ENCODE measurements around the gene FAM81B.

The FAM81B gene

DNA sequence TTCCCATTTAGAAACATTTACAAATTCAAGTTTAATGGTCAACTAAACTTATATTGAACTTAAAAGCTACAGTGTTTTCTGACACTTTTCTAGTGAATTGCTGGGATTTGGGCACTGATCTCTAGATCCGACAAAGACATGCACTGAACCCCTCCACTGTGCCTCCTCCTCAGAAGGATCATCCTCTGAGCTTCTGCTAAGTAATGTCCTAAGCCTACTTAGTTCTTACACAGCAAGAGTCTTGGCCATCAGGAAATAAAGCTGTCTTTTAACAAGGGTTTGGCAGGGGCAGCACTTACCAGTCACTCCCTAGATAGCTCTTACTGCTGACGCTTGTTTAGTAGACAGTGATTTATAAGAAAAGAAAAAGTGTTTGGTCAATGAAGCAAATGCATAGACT lies 50.5 kb downstream of the FAM81B start:
- peaks cover 8% of the 10 kb centered on the region for H3K4me1 ChIP-seq (ENCODE audit: control insufficient read depth, insufficient read depth, low read length)
- no peak overlapping the region for H3K9ac ChIP-seq (ENCODE audit: low read depth, low read length)
- H3K4me3 ChIP-seq (ENCODE audit: low read length), result no peak overlapping the region
- no peaks in the 10 kb centered on the region for H3K36me3 ChIP-seq (ENCODE audit: insufficient read depth, low read length)
- no peaks in the 10 kb centered on the region for H3K27me3 ChIP-seq (ENCODE audit: control insufficient read depth, insufficient read depth, low read length)
- no peaks in the 10 kb centered on the region for H3K9me3 ChIP-seq (replicated peaks; ENCODE audit: low read length)
- H3K4me2 ChIP-seq (ENCODE audit: low read length), result no peak overlapping the region

DNA sequence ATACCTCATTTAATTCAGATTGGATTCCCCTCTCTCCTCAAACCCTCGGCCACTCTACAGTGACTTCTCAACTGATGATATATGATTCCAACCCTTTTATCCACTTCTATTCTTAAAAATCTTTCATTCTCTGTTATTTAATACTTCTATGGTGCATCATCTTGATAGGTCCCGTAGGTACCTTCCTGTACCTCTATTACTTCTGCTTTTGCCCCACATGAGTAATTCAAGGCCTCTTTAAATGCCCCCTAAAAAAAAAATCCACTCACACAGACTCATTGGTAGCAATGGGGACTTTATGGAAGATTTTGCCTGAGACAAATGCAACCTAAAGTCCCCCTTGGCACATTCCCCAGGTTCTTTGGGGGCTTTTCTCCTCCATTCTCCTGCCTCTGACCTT lies 54.3 kb downstream of the FAM81B start:
- Histone ChIP-seq H3K4me3 (ENCODE audit: low read length) (no peak overlapping the region), H3K4me1 (ENCODE audit: control insufficient read depth, insufficient read depth, low read length) (peaks cover 8% of the 10 kb centered on the region), H3K9me3 (replicated peaks; ENCODE audit: low read length) (no peaks in the 10 kb centered on the region), H3K27me3 (ENCODE audit: control insufficient read depth, insufficient read depth, low read length) (no peaks in the 10 kb centered on the region), H3K4me2 (ENCODE audit: low read length) (no peak overlapping the region), H3K36me3 (ENCODE audit: insufficient read depth, low read length) (no peaks in the 10 kb centered on the region), H3K9ac (ENCODE audit: low read depth, low read length) (no peak overlapping the region)

DNA sequence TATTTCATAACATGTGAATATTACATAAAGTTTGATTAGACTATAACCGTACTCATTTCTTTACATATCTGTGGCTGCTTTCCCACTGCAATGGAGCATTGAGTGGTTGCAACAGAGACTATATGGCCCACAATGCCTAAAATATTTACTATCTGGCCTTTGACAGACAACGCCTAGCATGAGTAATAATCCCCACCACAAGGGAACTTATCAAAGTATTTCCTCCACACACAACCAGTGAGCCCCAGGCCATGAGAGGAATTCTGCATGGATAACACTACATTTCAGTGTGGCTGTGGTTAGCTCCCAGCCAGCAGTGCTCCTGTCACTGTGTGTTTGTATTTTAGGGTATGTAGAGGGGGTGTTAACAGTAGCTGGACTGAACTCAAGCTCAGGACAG lies 54.8 kb downstream of the FAM81B start:
- Histone ChIP-seq H3K36me3 (ENCODE audit: insufficient read depth, low read length) (no peaks in the 10 kb centered on the region), H3K27me3 (ENCODE audit: control insufficient read depth, insufficient read depth, low read length) (no peaks in the 10 kb centered on the region), H3K9me3 (replicated peaks; ENCODE audit: low read length) (no peaks in the 10 kb centered on the region), H3K9ac (ENCODE audit: low read depth, low read length) (no peak overlapping the region), H3K4me1 (ENCODE audit: control insufficient read depth, insufficient read depth, low read length) (peaks cover 8% of the 10 kb centered on the region), H3K4me2 (ENCODE audit: low read length) (no peak overlapping the region), H3K4me3 (ENCODE audit: low read length) (no peak overlapping the region)

DNA sequence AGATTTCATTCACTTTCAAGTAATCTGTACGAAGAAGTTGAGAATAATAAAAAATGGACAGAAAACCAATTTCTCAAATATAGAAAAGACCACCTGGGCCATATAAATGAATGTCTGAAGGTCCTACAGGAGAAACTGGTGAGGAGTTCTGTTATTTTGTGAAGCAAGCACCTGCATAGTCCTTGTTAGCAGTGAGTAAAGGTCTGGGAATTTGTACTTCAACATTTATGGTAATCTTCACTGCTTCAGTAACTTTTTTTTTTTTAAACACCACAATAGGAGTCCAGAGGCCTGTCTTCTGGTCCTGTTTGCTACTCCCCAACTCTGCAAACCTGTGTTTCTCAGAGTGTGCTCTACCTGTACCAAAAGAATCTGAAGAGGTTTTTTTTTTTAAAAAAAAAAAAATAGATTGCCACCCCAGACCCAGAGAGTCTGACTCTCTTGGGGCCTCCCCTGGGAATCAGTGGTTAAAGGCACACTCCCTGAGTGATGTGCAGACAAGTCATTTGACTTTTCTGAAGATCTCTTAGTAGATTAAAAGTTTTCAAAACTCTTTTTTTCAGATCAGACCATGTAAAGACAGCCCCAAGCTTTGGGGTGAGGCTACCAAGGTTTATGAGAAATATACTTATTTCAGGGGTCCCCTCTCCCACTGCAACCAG lies 55.5 kb downstream of the FAM81B start:
- Histone ChIP-seq H3K4me1 (ENCODE audit: control insufficient read depth, insufficient read depth, low read length) (peaks cover 8% of the 10 kb centered on the region), H3K9ac (ENCODE audit: low read depth, low read length) (no peak overlapping the region), H3K27me3 (ENCODE audit: control insufficient read depth, insufficient read depth, low read length) (no peaks in the 10 kb centered on the region), H3K4me2 (ENCODE audit: low read length) (no peak overlapping the region), H3K36me3 (ENCODE audit: insufficient read depth, low read length) (no peaks in the 10 kb centered on the region), H3K9me3 (replicated peaks; ENCODE audit: low read length) (no peaks in the 10 kb centered on the region), H3K4me3 (ENCODE audit: low read length) (no peak overlapping the region)

DNA sequence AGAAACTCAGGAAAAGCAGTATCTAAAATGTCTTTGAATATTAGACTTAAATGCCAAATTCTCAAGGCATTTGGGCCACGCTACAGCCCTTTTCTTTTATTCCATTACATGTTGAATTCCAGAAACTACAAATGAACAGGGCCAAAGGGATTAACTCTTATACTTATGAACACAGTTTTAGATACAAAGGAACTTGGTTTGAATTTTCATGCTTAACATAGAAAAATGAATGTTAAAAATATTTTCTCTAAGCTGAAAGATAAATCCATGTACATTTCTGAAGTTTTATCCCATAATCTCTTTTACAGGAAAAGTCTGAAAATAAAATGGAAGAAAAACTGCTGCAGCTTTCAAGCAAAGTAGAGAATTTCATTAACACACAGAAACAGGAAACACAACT lies 56.8 kb downstream of the FAM81B start:
- H3K9ac ChIP-seq (ENCODE audit: low read depth, low read length), result no peak overlapping the region
- H3K27me3 ChIP-seq (ENCODE audit: control insufficient read depth, insufficient read depth, low read length), result no peaks in the 10 kb centered on the region
- no peak overlapping the region for H3K4me2 ChIP-seq (ENCODE audit: low read length)

DNA sequence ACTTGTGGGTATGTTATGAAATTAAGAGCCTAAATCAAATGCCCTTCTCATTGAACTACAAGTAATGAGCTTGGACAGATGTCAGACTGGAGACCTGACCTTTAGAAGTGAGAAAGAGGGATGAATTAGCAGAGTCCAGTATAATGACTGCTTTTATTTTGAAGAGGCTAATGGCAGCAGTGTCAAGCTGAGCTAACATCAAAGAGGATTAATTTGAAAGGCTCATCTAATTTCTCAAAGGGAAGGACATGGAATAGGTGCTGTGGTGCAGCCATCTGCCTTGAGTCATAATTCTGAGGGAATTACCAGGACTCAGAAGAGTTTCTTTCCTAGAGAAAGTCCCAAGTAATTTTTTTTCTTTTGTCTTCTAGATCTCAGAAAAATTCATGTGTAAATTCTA lies 57.6 kb downstream of the FAM81B start:
- no peak overlapping the region for H3K9ac ChIP-seq (ENCODE audit: low read depth, low read length)
- H3K27me3 ChIP-seq (ENCODE audit: control insufficient read depth, insufficient read depth, low read length), result no peaks in the 10 kb centered on the region
- H3K4me2 ChIP-seq (ENCODE audit: low read length), result no peak overlapping the region
- no peaks in the 10 kb centered on the region for H3K36me3 ChIP-seq (ENCODE audit: insufficient read depth, low read length)
- no peak overlapping the region for H3K4me3 ChIP-seq (ENCODE audit: low read length)
- no peaks in the 10 kb centered on the region for H3K9me3 ChIP-seq (replicated peaks; ENCODE audit: low read length)
- peaks cover 8% of the 10 kb centered on the region for H3K4me1 ChIP-seq (ENCODE audit: control insufficient read depth, insufficient read depth, low read length)

More for the DNA sequence above, 56.8 kb downstream of the FAM81B start:
- H3K36me3 ChIP-seq (ENCODE audit: insufficient read depth, low read length), result no peaks in the 10 kb centered on the region
- no peak overlapping the region for H3K4me3 ChIP-seq (ENCODE audit: low read length)
- no peaks in the 10 kb centered on the region for H3K9me3 ChIP-seq (replicated peaks; ENCODE audit: low read length)
- H3K4me1 ChIP-seq (ENCODE audit: control insufficient read depth, insufficient read depth, low read length), result peaks cover 8% of the 10 kb centered on the region

DNA sequence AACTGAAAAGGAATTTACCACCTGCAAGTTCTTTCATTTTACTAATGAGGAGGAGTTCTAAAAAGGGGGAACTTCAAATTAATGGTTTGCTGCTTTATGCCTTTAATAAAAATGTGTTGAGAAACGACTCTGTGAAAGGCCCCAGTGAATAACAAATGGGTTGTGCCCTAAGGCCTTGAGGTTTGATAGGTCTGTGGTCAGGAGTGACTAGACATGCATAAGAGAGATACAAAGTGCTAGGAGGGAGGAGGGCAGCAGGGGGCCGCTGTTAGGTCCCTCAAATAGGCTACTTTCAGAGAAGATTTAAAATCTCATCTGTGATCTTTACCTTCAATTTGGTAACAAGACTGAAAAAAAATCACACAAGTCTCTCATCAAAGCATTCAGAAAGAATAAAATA lies 58.3 kb downstream of the FAM81B start:
- Histone ChIP-seq H3K9ac (ENCODE audit: low read depth, low read length) (no peak overlapping the region), H3K36me3 (ENCODE audit: insufficient read depth, low read length) (no peaks in the 10 kb centered on the region), H3K4me1 (ENCODE audit: control insufficient read depth, insufficient read depth, low read length) (peaks cover 8% of the 10 kb centered on the region), H3K4me3 (ENCODE audit: low read length) (no peak overlapping the region), H3K4me2 (ENCODE audit: low read length) (no peak overlapping the region), H3K9me3 (replicated peaks; ENCODE audit: low read length) (no peaks in the 10 kb centered on the region), H3K27me3 (ENCODE audit: control insufficient read depth, insufficient read depth, low read length) (no peaks in the 10 kb centered on the region)

DNA sequence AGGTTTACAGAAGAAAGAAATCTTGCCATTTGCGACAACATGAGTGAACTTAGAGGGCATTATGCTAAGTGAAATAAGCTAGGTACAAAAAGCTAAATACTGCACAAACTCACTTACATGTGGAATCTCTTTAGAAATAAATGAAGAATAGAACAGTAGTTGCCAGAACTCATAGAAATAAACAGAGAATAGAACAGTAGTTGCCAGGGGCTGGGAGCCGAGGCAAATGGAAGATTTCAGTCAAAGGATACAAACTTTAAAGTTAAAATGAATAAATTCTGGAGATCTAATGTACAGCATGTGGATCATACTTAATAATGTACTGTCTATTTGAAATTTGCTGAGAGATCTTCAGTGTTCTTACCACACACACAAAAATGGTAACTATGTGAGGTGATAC lies 63.4 kb downstream of the FAM81B start:
- Histone ChIP-seq H3K9me3 (replicated peaks; ENCODE audit: low read length) (no peaks in the 10 kb centered on the region), H3K4me3 (ENCODE audit: low read length) (no peak overlapping the region), H3K36me3 (ENCODE audit: insufficient read depth, low read length) (no peaks in the 10 kb centered on the region), H3K4me2 (ENCODE audit: low read length) (no peak overlapping the region), H3K9ac (ENCODE audit: low read depth, low read length) (no peak overlapping the region), H3K27me3 (ENCODE audit: control insufficient read depth, insufficient read depth, low read length) (no peaks in the 10 kb centered on the region), H3K4me1 (ENCODE audit: control insufficient read depth, insufficient read depth, low read length) (no peaks in the 10 kb centered on the region)

DNA sequence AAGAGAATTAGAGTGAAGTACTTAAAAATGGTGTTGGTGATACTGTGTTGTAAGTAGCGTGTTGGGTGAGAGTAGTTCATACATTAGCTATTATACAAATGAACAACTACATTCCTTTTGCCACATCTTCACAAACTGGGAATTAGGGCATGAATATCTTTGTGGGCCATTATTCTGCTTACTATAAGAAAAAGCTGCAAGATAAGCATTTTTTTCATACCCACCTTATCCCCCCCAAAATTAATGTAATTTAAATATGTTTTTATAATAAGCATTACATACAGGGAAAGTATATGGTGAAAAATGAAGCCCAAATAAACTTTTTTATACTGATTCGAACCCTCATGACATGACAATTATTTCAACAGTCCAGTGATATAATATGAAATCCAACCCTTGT lies 69.5 kb downstream of the FAM81B start:
- H3K9ac ChIP-seq (ENCODE audit: low read depth, low read length), result no peak overlapping the region
- H3K4me1 ChIP-seq (ENCODE audit: control insufficient read depth, insufficient read depth, low read length), result no peaks in the 10 kb centered on the region
- peaks cover 36% of the 10 kb centered on the region for H3K36me3 ChIP-seq (ENCODE audit: insufficient read depth, low read length)
- no peak overlapping the region for H3K4me2 ChIP-seq (ENCODE audit: low read length)
- H3K4me3 ChIP-seq (ENCODE audit: low read length), result no peak overlapping the region
- no peaks in the 10 kb centered on the region for H3K27me3 ChIP-seq (ENCODE audit: control insufficient read depth, insufficient read depth, low read length)
- no peaks in the 10 kb centered on the region for H3K9me3 ChIP-seq (replicated peaks; ENCODE audit: low read length)

DNA sequence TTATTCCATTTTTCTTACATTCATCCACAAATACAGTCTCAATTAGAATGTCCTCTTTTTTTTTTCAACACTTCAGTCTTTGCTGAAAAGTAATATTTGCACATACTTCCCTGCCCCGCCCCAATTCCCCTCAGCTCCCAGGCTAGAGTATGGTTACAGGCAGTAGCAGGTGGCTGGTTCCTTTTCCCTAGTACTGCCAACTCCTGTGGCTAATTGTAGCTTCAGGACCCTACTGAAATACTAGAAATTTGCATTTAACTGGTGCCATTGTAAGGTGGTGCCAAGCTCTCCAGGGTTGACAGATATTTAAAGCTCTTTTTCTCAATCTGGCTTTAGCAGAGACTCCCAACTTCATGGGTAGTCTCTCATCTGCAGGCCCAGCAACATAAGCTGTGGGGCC lies 80.3 kb downstream of the FAM81B start:
- Histone ChIP-seq H3K36me3 (ENCODE audit: insufficient read depth, low read length) (peaks cover 45% of the 10 kb centered on the region), H3K27me3 (ENCODE audit: control insufficient read depth, insufficient read depth, low read length) (no peaks in the 10 kb centered on the region), H3K4me1 (ENCODE audit: control insufficient read depth, insufficient read depth, low read length) (peaks cover 3% of the 10 kb centered on the region), H3K9me3 (replicated peaks; ENCODE audit: low read length) (no peaks in the 10 kb centered on the region), H3K4me2 (ENCODE audit: low read length) (no peak overlapping the region), H3K4me3 (ENCODE audit: low read length) (no peak overlapping the region), H3K9ac (ENCODE audit: low read depth, low read length) (no peak overlapping the region)

DNA sequence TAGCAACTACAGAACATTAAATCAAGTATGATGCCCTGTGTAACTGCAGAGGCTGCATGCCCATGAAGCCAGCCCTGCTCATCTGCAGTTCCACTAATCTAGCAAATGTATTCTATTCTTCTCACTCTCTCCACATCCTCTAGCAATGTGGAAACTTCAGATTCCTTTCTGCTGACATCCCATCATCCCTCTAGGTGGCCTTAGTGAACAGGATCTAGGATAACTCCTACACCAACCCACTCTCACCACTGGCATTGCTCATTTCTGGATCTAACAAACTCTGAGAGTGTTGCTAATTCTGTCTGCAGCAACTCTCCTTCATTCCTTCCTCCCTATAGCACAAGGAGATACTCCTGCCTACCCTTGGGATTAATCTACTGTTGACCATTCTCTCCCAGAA lies 80.8 kb downstream of the FAM81B start:
- Histone ChIP-seq H3K27me3 (ENCODE audit: control insufficient read depth, insufficient read depth, low read length) (no peaks in the 10 kb centered on the region), H3K9me3 (replicated peaks; ENCODE audit: low read length) (no peaks in the 10 kb centered on the region), H3K9ac (ENCODE audit: low read depth, low read length) (no peak overlapping the region), H3K36me3 (ENCODE audit: insufficient read depth, low read length) (peaks cover 43% of the 10 kb centered on the region), H3K4me2 (ENCODE audit: low read length) (no peak overlapping the region), H3K4me3 (ENCODE audit: low read length) (no peak overlapping the region), H3K4me1 (ENCODE audit: control insufficient read depth, insufficient read depth, low read length) (peaks cover 3% of the 10 kb centered on the region)

DNA sequence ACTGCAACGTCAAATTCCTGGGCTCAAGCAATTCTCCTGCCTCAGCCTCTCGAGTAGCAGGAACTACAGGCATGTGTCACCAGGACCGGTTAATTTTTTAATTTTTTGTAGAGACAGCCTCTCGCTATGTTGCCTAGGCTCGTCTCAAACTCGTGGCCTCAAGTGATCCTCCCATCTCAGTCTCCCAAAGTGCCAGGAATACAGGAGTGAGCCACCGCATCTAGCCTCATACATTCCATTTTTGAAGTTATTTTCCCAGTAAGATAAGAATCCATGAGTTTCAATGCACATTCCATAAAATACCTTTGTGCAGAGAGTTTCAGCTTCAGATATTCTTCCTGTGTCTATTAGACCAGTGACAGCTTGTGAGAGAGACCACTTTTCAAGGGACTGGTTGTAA lies 93.3 kb downstream of the FAM81B start:
- no peaks in the 10 kb centered on the region for H3K27me3 ChIP-seq (ENCODE audit: control insufficient read depth, insufficient read depth, low read length)

More for the DNA sequence above, 93.3 kb downstream of the FAM81B start:
- H3K4me1 ChIP-seq (ENCODE audit: control insufficient read depth, insufficient read depth, low read length), result no peaks in the 10 kb centered on the region
- H3K36me3 ChIP-seq (ENCODE audit: insufficient read depth, low read length), result peaks cover 92% of the 10 kb centered on the region
- no peaks in the 10 kb centered on the region for H3K9me3 ChIP-seq (replicated peaks; ENCODE audit: low read length)
- H3K4me2 ChIP-seq (ENCODE audit: low read length), result no peak overlapping the region
- no peak overlapping the region for H3K4me3 ChIP-seq (ENCODE audit: low read length)
- H3K9ac ChIP-seq (ENCODE audit: low read depth, low read length), result no peak overlapping the region

All from skeletal muscle satellite cell (primary cell).